ENCODE measurements around the gene SLC15A4.
"Not testable (repeated sequence)": the region's sequence is repeated elsewhere in the genome, so short reads cannot be mapped to it uniquely, and the experiment has no call there.

Gene SLC15A4

GRCh38 chr12:128823916-128824839 is at the start of gene SLC15A4:
Gene SLC15A4 (minus strand): TSS chr12:128823958. CDS start chr12:128823943, 15 bp downstream.
- peak; percentile 88 for DNase-seq

GRCh38 chr12:128872303-128872702 is 48.5 kb upstream of the SLC15A4 start:
- DNase-seq = no peak

DNA sequence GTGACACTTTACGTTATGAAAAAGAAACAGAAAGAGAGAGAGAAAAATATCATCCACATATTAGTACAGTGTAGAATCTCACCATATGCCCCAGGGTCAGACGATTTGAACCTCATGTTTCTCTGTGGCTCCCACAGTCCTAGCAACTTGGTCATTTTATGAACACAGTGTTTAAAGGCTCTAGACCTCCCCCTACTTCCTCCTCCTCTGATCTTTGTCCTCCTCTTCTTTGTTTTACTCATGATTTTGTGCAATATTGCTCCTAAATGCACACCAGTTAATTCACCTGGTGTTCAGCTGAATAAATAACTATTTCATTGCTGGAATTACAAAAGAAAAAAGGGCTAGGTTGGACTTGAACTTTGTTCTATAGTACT is 47.7 kb upstream of the SLC15A4 start:
- no peak for DNase-seq

DNA sequence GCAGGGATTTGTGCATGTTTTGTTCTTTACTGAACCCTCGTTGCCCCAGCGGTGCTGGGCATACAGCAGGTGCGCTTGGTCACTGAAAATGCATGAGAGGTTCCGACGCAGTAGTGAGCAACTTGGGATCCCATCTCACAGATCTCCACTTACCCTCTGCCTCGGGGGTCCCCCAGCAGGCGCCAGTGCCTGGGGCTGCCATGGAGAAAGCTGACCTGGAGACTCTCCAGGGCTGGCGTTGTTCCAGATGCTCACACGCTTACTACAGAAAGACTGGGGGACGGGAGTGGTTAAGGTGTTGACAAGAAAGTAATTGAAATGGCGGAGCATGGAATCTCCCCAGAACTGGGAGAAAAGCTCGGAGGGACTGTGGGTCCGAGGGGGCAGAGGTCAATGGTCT is 43.7 kb upstream of the SLC15A4 start:
- DNase-seq = no peak

GRCh38 chr12:128864516-128865186 is 40.9 kb upstream of the SLC15A4 start:
- no peak for DNase-seq

- DNase-seq = no peak
Measured at GRCh38 chr12:128863957-128864356, 40.2 kb upstream of the SLC15A4 start.

DNA sequence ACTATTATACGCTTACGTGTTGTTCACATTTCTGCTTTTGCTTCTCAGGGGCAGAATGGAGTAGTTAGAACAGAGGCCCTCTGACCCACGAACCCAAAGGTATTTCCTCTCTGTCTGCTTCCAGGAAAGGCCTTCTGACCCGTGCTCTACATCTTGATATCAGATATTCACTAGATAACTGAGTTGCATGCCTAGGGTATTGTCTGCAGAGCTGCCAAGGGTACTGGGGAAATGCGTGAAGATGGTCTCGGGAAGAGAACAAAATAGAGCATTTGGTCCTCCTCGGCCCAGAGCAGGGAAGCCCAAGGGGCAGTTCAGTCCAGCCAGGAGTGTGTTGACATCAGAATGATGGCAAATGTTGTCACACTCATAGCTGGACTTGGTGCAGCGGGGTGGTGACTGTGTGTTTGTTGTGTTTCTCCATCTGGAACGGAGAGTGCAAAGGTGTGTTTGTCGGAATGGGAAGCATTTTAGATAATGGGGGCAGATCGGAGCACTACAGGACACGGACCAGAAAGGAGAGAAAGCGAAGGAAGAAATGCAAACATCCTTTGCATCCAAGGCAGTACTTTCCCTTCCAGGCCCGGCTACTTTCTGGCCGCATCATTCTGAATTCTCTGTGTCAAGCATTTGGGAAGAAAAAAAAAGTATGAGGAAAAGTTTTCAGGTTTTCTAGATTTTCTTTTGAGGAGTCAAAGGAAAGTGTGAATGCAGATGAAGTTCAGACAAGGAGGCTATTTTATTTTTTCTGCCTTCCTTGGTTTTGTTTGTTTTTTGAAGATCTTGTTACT is 37.7 kb upstream of the SLC15A4 start:
- DNase-seq = no peak

DNA sequence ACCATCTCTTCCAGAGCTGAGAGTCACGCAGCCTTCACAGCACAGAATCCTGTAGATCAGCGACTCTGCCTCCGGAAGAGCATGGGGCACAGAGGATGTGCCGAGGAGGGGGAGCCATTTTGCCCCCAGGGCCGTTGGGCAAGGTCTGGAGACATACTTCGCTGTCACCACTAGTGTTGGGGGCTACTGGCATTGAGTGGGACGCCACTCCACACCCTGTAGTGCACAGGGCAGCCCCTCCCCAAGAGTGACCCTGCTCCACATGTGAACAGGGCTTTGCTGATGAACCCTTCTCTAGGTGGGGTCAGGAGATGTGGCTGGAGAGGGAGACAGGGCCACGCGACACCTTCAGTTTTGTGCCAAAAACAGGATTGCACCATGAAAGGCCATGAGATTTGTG is 35.6 kb upstream of the SLC15A4 start:
- DNase-seq = no peak

DNA sequence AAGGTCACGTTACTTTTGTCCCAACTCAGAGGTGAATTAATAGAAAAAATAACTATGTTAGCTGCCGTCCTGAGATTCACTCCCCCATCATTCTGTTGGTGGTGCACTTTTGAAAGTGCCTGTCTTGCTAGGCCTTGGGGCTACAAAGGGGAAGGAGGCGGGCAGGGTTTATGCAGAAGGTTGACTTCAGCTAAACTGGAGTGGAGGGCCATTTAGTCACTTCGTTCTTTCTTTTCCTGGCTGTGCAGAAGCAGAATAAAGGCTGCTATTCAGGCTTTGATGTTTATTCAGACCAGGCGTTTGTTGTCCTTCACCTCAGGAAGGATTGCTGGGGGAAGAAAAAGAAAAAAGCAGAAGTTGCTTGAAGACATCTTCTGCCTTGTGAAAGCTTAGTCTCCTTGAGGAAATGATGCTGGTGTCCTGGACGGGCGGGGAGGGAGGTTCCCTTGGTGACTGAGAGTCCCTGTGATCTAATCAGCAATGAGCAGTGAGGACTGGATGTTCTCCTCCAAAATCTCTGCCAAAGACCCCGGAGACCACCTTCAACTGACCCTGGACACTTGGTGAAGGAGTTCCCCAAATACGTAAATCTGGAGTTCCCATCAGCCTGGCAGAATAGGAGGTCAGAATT is 33.5 kb upstream of the SLC15A4 start:
- DNase-seq = no peak

- DNase-seq = no peak
Measured at GRCh38 chr12:128856791-128857078, 33.0 kb upstream of the SLC15A4 start.

- DNase-seq = no peak
Measured at GRCh38 chr12:128856035-128856790, 32.5 kb upstream of the SLC15A4 start.

DNA sequence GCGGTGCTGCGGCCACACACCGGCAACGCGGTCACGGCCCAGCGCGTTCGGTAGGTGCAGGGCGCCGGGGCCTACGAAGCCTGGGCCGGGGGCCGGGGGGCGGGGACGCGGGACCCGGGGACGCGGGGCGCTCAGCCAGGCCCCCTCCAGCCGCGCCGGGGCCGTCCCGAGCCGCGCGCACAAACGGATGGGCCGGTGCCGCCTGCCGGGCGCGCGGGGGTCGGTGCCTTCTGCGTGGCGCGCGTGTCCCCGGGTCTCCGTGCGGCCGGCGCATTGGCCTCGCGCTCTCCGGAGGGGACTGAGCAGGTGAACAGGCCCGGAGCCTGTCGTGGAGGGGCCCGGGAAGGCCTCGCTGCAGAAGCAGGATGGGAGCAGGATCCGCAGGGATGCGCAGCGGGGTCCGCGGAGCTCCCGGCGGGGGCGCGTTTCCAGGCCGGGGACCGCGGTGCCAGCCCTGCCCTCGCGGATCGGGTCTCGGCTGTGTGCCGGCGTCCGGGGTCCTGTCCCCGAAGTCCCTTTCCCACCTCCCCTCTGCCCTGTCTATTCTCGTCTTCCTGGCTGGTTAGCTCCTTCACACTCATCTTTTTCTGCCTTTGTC is 29.9 kb upstream of the SLC15A4 start:
- DNase-seq = no peak

DNA sequence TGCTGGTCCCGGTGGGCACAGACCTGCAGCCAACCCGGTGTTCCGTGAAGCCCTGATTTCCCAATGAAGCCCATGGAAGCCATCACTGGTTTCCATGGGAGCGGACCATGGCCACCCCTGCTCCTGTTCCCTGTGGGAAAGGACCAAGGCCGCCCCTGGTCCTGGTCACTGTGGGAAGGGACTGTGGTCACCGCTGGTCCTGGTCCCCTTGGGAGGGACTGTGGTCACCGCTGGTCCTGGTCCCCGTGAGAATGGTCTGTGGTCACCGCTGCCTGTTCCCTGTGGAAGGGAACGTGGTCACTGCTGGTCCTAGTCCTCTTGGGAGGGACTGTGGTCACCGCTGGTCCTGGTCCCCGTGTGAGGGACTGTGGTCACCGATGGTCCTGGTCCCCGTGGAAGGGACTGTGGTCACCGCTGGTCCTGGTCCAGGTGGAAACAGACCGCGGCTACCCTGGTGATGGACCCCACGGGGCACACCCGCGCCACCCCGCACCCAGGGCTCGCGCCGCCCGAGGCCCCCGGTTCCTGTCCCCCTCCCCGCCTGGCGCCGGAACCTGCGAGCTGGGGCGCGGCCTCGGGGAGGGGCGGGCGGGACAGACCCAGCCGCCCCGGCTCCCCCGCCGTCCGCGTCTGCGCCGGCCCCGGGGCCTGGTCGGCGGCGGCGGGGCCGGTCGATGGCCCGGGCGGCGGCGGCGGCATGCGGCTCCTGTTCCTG is 29.3 kb upstream of the SLC15A4 start, which contains the start of gene GLT1D1:
TSS of gene GLT1D1 (plus strand) at position 594 of the 715 bp plus-strand sequence. CDS start at position 698, 104 bp downstream.
- no peak for DNase-seq

GRCh38 chr12:128852026-128852698 is 28.4 kb upstream of the SLC15A4 start:
- DNase-seq = no peak

- DNase-seq = not testable (repeated sequence)
Measured at GRCh38 chr12:128851429-128851828, 27.7 kb upstream of the SLC15A4 start.

DNA sequence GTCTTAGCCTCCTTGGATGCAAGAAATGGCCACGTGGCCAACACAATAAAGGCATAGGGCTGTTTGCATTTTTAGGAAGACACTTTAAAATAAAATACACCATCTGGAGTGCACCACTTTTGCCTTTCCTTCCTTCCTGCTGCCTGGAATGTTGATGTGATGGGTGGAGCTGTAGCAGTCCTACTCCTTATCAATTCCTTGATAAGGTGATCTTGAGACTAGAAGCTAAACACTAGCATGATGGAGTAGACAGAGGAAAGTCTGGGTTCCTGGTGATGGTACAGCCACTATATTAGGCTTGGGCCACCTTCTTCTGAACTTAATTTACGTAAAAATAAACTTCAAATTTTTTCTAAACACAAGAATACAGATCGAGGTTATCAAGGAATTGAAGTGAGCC is 26.6 kb upstream of the SLC15A4 start:
- DNase-seq = no peak

DNA sequence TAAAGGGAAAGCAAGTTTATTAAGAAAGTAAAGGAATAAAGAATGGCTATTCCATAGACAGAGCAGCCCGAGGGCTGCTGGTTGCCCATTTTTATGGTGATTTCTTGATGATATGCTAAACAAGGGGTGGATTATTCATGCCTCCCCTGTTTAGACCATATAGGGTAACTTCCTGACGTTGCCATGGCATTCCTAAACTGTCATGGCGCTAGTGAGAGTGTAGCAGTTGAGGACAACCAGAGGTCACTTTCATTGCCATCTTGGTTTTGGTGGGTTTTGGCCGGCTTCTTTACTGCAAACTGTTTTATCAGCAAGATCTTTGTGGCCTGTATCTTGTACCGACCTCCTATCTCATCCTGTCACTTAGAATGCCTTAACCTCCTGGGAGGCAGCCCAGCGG is 26.0 kb upstream of the SLC15A4 start:
- DNase-seq = not testable (repeated sequence)

DNA sequence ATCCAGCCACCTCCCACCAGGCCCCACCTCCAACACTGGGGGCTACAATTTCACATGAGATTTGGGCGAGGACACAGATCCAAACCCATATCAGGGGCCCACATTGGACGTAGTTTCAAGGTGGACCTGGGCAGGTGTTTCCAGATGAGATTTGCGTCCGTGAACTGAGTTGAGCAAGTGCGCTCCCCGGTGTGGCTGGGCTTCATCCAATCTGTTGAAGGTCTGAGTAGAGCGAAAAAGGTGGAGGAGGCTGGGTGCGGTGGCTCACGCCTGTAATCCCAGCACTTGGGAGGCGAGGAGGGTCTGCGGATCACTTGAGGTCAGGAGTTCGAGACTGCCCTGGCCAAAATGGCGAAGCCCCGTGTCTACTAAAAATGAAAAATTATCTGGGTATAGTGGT is 24.6 kb upstream of the SLC15A4 start:
- no peak for DNase-seq

- DNase-seq = not testable (repeated sequence)
Measured at GRCh38 chr12:128846671-128847070, 22.9 kb upstream of the SLC15A4 start.

GRCh38 chr12:128844031-128844635 is 20.4 kb upstream of the SLC15A4 start:
- no peak for DNase-seq

Measured in CD4-positive, alpha-beta T cell treated with Interleukin-17A for 4 hours (primary cell).